Iris pigment epithelial cell (primary cell): Measurements from ENCODE around the gene OXCT1.
"Not testable (repeated sequence)": the region's sequence is repeated elsewhere in the genome, so short reads cannot be mapped to it uniquely, and the experiment has no call there.

Experiments
- DNase-seq: peaks from one replicate; pipeline ENCODE4 v3.0.0-alpha.2; 2011; ENCODE audit warnings: low read depth

The OXCT1 gene

GRCh38 chr5:41773799-41774198, 96.4 kb downstream of the OXCT1 start:
- no peak for DNase-seq

GRCh38 chr5:41772785-41773442, 97.3 kb downstream of the OXCT1 start:
- DNase-seq = no peak

GRCh38 chr5:41772056-41772455, 98.2 kb downstream of the OXCT1 start:
- DNase-seq = peak; percentile 58

- DNase-seq = no peak
Measured at GRCh38 chr5:41770799-41771198, 99.4 kb downstream of the OXCT1 start.

GRCh38 chr5:41768692-41769091, 101.5 kb downstream of the OXCT1 start:
- no peak for DNase-seq

- DNase-seq = no peak
Measured at GRCh38 chr5:41764650-41765049, 105.6 kb downstream of the OXCT1 start.

- DNase-seq = no peak
Measured at GRCh38 chr5:41763574-41763973, 106.7 kb downstream of the OXCT1 start.

- DNase-seq = peak; percentile 47
Measured at GRCh38 chr5:41763081-41763480, 107.1 kb downstream of the OXCT1 start.

- no peak for DNase-seq
Measured at GRCh38 chr5:41762426-41762825, 107.8 kb downstream of the OXCT1 start.

- no peak for DNase-seq
Measured at GRCh38 chr5:41761663-41762062, 108.6 kb downstream of the OXCT1 start.

- DNase-seq = no peak
Measured at GRCh38 chr5:41755705-41756104, 114.5 kb downstream of the OXCT1 start.

GRCh38 chr5:41754857-41755256, 115.4 kb downstream of the OXCT1 start:
- no peak for DNase-seq

GRCh38 chr5:41751867-41752266, 118.4 kb downstream of the OXCT1 start:
- DNase-seq = peak; percentile 10

GRCh38 chr5:41748631-41749030, 121.6 kb downstream of the OXCT1 start:
- DNase-seq = peak; percentile 90

- DNase-seq = no peak
Measured at GRCh38 chr5:41747708-41748107, 122.5 kb downstream of the OXCT1 start.

GRCh38 chr5:41747301-41747700, 122.9 kb downstream of the OXCT1 start:
- DNase-seq = peak; percentile 76

GRCh38 chr5:41742608-41743007, 127.6 kb downstream of the OXCT1 start:
- DNase-seq = not testable (repeated sequence)

GRCh38 chr5:41738710-41739354, 131.4 kb downstream of the OXCT1 start:
- peak; percentile 6 for DNase-seq

GRCh38 chr5:41736641-41737040, 133.6 kb downstream of the OXCT1 start:
- DNase-seq = peak; percentile 73

- DNase-seq = no peak
Measured at GRCh38 chr5:41735213-41735612, 135.0 kb downstream of the OXCT1 start.

GRCh38 chr5:41729381-41729780, 140.8 kb downstream of the OXCT1 start:
- DNase-seq = not testable (repeated sequence)

- DNase-seq = no peak
Measured at GRCh38 chr5:41728281-41728680, 141.9 kb downstream of the OXCT1 start.

GRCh38 chr5:41722359-41722950, 147.8 kb downstream of the OXCT1 start:
- DNase-seq = peak; percentile 19
